Fibroblast of lung (primary cell): Measurements from ENCODE around the gene CA12.

Experiments used
- CTCF ChIP-seq, 2 donors: IDR thresholded peaks in 1 of 2; conservative IDR thresholded peaks in 1 of 2; 1 replicate in 1 of 2; 2 replicates in 1 of 2; pipeline ENCODE4 v1.5.1; 2011 to 2012; ENCODE audit warnings: low read length in 2 of 2, control low read depth in 1 of 2, inconsistent platforms in 1 of 2, low read depth in 1 of 2, mild to moderate bottlenecking in 1 of 2
- EZH2 ChIP-seq: IDR thresholded peaks from 2 replicates; pipeline ENCODE4 v1.5.1; 2012; ENCODE audit warnings: low read length, control low read depth, mild to moderate bottlenecking; ENCODE audit errors: missing control alignments

GRCh38 chr15:63360170-63360569, 21.5 kb downstream of the CA12 start:
- no peak for TF ChIP-seq CTCF (conservative IDR thresholded peaks at IDR 0.05 in 1 of 2, IDR thresholded peaks at IDR 0.05 in 1 of 2; ENCODE audit: low read depth in 1 of 2, low read length in 2 of 2)
- no peak for TF ChIP-seq EZH2
